Measurements from ENCODE around the gene RPS19BP1. TPM values are rescaled to one million over a fixed set of nuclear protein-coding genes. Genes with fewer than 3 reads are reported as not detected.

The RPS19BP1 gene
- polyA plus RNA-seq, 4 donors: 59.8 to 186 (median 181) TPM

DNA sequence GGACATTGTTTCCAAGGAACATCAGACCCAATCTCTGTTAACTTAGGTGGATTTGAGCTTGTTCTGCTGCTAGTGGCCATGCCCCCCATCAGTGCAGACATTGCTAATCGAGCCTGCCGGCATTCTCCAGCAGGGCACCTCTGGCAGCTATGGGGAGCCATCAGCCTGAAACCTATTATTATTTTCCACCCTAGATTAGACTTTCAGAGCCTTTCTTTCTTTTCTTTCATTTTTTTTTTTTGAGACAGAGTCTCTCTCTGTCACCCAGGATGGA is 42.9 kb upstream of the RPS19BP1 start:
- FAIRE-seq (no peak), DNase-seq (no peak)
- Histone ChIP-seq H3K36me3 (ENCODE audit: control insufficient read depth in 3 of 3, insufficient read depth in 2 of 3, low read depth in 1 of 3, low read length in 3 of 3) (no peaks in the 10 kb centered on the region), H3K27me3 (ENCODE audit: control insufficient read depth in 3 of 3, insufficient read depth in 3 of 3, low read length in 3 of 3) (peaks cover 0 to 16% (median 7%) of the 10 kb centered on the region in 3 donors), H3K9me3 (ENCODE audit: control insufficient read depth in 2 of 2, insufficient read depth in 1 of 2, low read depth in 1 of 2, low read length in 1 of 2) (no peaks in the 10 kb centered on the region), H3K4me1 (ENCODE audit: control insufficient read depth in 3 of 3, insufficient read depth in 2 of 3, low read depth in 1 of 3, low read length in 2 of 3) (no peaks in the 10 kb centered on the region), H3K27ac (ENCODE audit: low read depth in 1 of 3, low read length in 2 of 3) (no peak overlapping the region), H3K4me3 (ENCODE audit: low read depth in 1 of 3, low read length in 3 of 3) (no peak overlapping the region)
- WGBS, 3 donors: 88 to 93% (median 90%) methylated on average over 2 of the region's 2 CpGs

DNA sequence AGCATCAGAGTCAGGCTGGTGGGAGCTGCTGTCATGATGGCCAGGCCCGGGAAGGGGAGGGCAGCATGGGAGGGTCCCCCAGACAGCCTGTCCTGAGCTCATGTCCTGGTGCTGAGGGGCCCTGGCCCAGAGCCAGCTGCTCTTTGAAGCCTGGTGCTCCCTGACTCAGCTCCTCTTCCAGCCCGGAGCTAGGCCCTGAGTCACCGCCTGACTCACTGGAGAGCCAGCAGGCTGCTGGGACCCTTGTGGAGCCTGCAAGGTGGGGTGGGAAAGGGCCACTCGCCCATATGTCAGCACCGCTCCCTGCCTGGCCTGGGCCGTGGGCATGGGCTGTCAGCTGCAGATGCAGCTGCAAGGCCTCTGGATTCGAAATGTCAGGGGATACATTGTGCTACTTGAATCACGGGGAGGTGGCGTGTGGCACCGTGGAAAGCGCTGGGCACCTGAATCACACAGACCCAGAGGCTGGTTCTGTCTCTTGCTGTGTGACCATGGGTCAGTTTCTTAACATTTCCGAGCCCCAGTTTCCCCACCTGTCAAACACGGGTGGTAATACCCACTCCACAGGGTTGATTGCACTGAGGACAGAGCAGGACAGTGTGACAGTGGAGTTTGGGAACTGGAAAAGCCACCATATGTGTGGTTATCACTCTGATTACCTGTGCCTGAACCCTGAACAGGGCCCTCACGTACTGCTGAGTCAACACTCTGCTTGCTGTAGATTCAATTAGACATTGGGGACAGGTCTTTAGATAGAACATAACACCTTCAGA is 42.4 kb upstream of the RPS19BP1 start:
- Histone ChIP-seq H3K4me1 (ENCODE audit: control insufficient read depth in 3 of 3, insufficient read depth in 2 of 3, low read depth in 1 of 3, low read length in 2 of 3) (no peaks in the 10 kb centered on the region), H3K9me3 (ENCODE audit: control insufficient read depth in 2 of 2, insufficient read depth in 1 of 2, low read depth in 1 of 2, low read length in 1 of 2) (no peaks in the 10 kb centered on the region), H3K27ac (ENCODE audit: low read depth in 1 of 3, low read length in 2 of 3) (no peak overlapping the region), H3K4me3 (ENCODE audit: low read depth in 1 of 3, low read length in 3 of 3) (no peak overlapping the region), H3K27me3 (ENCODE audit: control insufficient read depth in 3 of 3, insufficient read depth in 3 of 3, low read length in 3 of 3) (peaks cover 0 to 16% (median 7%) of the 10 kb centered on the region in 3 donors), H3K36me3 (ENCODE audit: control insufficient read depth in 3 of 3, insufficient read depth in 2 of 3, low read depth in 1 of 3, low read length in 3 of 3) (no peaks in the 10 kb centered on the region)
- FAIRE-seq: no peak
- no peak for DNase-seq
- 70 to 79% (median 72%) methylated on average over 14 of the region's 14 CpGs for WGBS, 3 donors

DNA sequence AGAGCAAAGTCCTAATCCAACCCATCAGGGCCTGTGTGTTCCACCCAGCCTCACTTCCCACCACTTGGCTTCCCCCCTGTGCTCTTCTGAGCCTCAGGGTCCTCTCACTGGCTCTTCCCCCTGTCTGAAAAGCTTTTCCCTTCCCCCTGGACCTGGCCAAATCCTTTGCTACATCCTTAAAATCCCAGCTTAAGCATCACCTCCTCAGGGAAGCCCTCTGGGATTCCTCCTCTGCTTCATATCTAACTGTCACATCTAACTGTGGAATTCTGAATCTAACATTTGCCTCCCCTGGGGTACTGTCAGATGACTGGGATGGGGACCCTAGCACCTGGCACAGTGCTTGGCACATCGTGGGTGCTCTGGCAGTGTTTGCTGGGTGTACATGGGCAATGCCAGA is 39.0 kb upstream of the RPS19BP1 start:
- no peak overlapping the region for H3K27ac ChIP-seq (ENCODE audit: low read depth in 1 of 3, low read length in 2 of 3)
- no peak overlapping the region for H3K4me3 ChIP-seq (ENCODE audit: low read depth in 1 of 3, low read length in 3 of 3)
- H3K36me3 ChIP-seq (ENCODE audit: control insufficient read depth in 3 of 3, insufficient read depth in 2 of 3, low read depth in 1 of 3, low read length in 3 of 3): no peaks in the 10 kb centered on the region
- 26 to 68% (median 43%) methylated on average over 1 of the region's 1 CpG for WGBS, 3 donors
- DNase-seq (no peak), FAIRE-seq (no peak)
- H3K27me3 ChIP-seq (ENCODE audit: control insufficient read depth in 3 of 3, insufficient read depth in 3 of 3, low read length in 3 of 3): no peaks in the 10 kb centered on the region
- H3K4me1 ChIP-seq (ENCODE audit: control insufficient read depth in 3 of 3, insufficient read depth in 2 of 3, low read depth in 1 of 3, low read length in 2 of 3): no peaks in the 10 kb centered on the region
- H3K9me3 ChIP-seq (ENCODE audit: control insufficient read depth in 2 of 2, insufficient read depth in 1 of 2, low read depth in 1 of 2, low read length in 1 of 2): no peaks in the 10 kb centered on the region

DNA sequence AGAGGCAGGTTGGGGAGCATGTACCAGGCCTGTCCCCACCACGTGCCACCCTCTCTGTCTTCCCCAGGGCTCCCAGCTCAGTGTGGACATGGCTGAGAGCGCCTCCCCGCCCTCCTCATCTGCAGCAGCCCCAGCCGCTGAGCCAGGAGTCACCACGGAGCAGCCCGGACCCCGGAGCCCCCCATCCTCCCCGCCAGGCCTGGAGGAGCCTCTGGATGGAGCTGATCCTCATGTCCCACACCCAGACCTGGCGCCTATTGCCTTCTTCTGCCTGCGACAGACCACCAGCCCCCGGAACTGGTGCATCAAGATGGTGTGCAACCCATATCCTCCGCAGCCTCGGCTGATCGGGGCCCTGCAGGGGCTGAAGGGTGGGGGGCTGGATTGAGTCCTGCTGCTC is 38.1 kb upstream of the RPS19BP1 start, which contains the start of gene CACNA1I:
Gene CACNA1I, plus strand, starts transcription at position 89 of the 400 bp plus-strand sequence. Its CDS starts 0 bp downstream, at position 89.
- no peak for FAIRE-seq

DNA sequence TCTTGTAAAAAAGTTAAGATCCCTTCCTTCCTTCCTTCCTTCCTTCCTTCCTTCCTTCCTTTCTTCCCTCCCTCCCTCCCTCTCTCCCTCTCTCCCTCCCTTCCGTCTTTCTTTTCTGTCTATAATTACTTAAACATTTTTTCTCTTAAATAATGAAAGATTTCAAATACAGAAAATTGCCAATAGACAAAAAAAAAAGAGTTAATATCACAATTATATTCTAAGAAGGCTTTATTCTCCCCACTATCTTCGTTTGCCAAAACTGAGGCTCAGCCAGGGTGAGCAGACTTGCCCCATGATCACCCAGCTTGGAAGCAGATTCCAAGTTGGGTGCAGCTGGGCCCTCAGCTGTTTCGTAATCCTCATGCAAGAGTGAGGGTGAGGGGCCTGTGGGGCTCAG is 37.7 kb upstream of the RPS19BP1 start:
- no peaks in the 10 kb centered on the region for H3K36me3 ChIP-seq (ENCODE audit: control insufficient read depth in 3 of 3, insufficient read depth in 2 of 3, low read depth in 1 of 3, low read length in 3 of 3)
- 70 to 78% (median 74%) methylated on average over 3 of the region's 3 CpGs for WGBS, 3 donors
- H3K27ac ChIP-seq (ENCODE audit: low read depth in 1 of 3, low read length in 2 of 3): no peak overlapping the region
- no peaks in the 10 kb centered on the region for H3K27me3 ChIP-seq (ENCODE audit: control insufficient read depth in 3 of 3, insufficient read depth in 3 of 3, low read length in 3 of 3)
- FAIRE-seq (no peak), DNase-seq (no peak)
- no peak overlapping the region for H3K4me3 ChIP-seq (ENCODE audit: low read depth in 1 of 3, low read length in 3 of 3)
- no peaks in the 10 kb centered on the region for H3K4me1 ChIP-seq (ENCODE audit: control insufficient read depth in 3 of 3, insufficient read depth in 2 of 3, low read depth in 1 of 3, low read length in 2 of 3)
- peaks cover 0 to 2% of the 10 kb centered on the region in 2 donors for H3K9me3 ChIP-seq (ENCODE audit: control insufficient read depth in 2 of 2, insufficient read depth in 1 of 2, low read depth in 1 of 2, low read length in 1 of 2)

More for the DNA sequence above, 38.1 kb upstream of the RPS19BP1 start, which contains the start of gene CACNA1I:
- Histone ChIP-seq H3K4me1 (ENCODE audit: control insufficient read depth in 3 of 3, insufficient read depth in 2 of 3, low read depth in 1 of 3, low read length in 2 of 3) (no peaks in the 10 kb centered on the region), H3K27me3 (ENCODE audit: control insufficient read depth in 3 of 3, insufficient read depth in 3 of 3, low read length in 3 of 3) (no peaks in the 10 kb centered on the region), H3K27ac (ENCODE audit: low read depth in 1 of 3, low read length in 2 of 3) (no peak within 1 kb of the TSS), H3K9me3 (ENCODE audit: control insufficient read depth in 2 of 2, insufficient read depth in 1 of 2, low read depth in 1 of 2, low read length in 1 of 2) (peaks cover 0 to 2% of the 10 kb centered on the region in 2 donors), H3K36me3 (ENCODE audit: control insufficient read depth in 3 of 3, insufficient read depth in 2 of 3, low read depth in 1 of 3, low read length in 3 of 3) (no peaks in the 10 kb centered on the region), H3K4me3 (ENCODE audit: low read depth in 1 of 3, low read length in 3 of 3) (no peak within 1 kb of the TSS)
- WGBS, 3 donors: 77 to 84% (median 80%) methylated on average over 12 to 14 of the region's 14 CpGs
- no peak for DNase-seq

DNA sequence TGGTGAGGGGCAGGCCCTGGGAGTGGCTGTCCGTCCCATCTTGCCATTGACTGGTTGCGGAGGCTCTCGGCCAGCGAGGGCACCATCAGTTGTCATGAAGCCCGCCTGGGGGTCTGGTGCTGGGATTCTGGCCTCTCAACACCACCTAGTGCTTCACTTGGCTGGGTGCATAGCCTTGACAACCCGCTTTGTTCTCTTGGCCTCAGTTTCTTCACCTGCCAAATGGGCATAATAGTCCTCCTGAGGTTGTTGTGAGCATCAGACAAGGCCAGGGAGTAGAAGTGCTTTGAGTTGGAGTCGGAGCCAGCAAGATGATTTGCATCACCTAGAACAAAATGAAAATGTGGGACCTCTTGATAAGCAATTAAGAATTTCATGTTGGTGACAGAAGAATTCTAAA is 36.5 kb upstream of the RPS19BP1 start:
- DNase-seq (no peak), FAIRE-seq (no peak)
- Histone ChIP-seq H3K4me1 (ENCODE audit: control insufficient read depth in 3 of 3, insufficient read depth in 2 of 3, low read depth in 1 of 3, low read length in 2 of 3) (no peaks in the 10 kb centered on the region), H3K27me3 (ENCODE audit: control insufficient read depth in 3 of 3, insufficient read depth in 3 of 3, low read length in 3 of 3) (no peaks in the 10 kb centered on the region), H3K9me3 (ENCODE audit: control insufficient read depth in 2 of 2, insufficient read depth in 1 of 2, low read depth in 1 of 2, low read length in 1 of 2) (peaks cover 0 to 2% of the 10 kb centered on the region in 2 donors), H3K27ac (ENCODE audit: low read depth in 1 of 3, low read length in 2 of 3) (no peak overlapping the region), H3K4me3 (ENCODE audit: low read depth in 1 of 3, low read length in 3 of 3) (no peak overlapping the region), H3K36me3 (ENCODE audit: control insufficient read depth in 3 of 3, insufficient read depth in 2 of 3, low read depth in 1 of 3, low read length in 3 of 3) (no peaks in the 10 kb centered on the region)
- WGBS, 3 donors: 87 to 96% (median 95%) methylated on average over 7 of the region's 7 CpGs

DNA sequence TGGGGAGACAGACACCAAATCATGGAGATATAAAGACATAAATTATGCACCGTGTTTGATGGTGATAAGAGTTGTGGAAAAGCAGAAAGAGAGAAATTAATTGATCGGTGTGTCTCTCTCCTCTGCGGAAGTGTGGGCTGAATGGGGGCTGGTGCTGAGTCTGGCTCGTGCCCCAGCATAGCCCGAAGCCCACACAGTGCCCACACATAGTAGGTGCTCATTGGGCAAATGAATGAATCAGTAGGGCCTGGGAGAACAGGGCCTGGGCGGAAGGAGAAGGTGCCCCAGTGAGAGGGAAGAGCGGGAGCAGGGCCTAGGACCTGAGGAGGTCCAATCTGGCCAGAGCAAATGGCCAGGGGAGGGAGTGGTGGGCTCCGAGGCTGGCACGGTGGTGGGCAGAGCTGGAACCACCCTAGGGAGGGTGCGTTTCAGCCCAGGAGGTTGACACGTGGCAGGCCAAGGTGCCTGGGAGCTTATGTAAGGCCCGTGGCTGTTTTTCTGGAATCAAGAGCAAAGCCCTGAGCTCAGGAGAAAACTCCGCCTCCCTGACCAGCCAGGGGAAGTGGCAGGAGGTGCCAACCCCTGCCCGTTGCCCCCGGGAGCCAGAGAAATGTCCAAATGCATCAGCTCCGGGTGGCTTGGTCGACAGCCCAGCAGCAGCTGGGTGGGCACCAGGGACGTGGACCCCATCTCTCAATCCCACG is 35.9 kb upstream of the RPS19BP1 start:
- Histone ChIP-seq H3K9me3 (ENCODE audit: control insufficient read depth in 2 of 2, insufficient read depth in 1 of 2, low read depth in 1 of 2, low read length in 1 of 2) (peaks cover 0 to 2% of the 10 kb centered on the region in 2 donors), H3K4me1 (ENCODE audit: control insufficient read depth in 3 of 3, insufficient read depth in 2 of 3, low read depth in 1 of 3, low read length in 2 of 3) (no peaks in the 10 kb centered on the region), H3K36me3 (ENCODE audit: control insufficient read depth in 3 of 3, insufficient read depth in 2 of 3, low read depth in 1 of 3, low read length in 3 of 3) (no peaks in the 10 kb centered on the region), H3K27me3 (ENCODE audit: control insufficient read depth in 3 of 3, insufficient read depth in 3 of 3, low read length in 3 of 3) (no peaks in the 10 kb centered on the region), H3K4me3 (ENCODE audit: low read depth in 1 of 3, low read length in 3 of 3) (no peak overlapping the region), H3K27ac (ENCODE audit: low read depth in 1 of 3, low read length in 2 of 3) (no peak overlapping the region)
- WGBS, 3 donors: 75 to 80% (median 76%) methylated on average over 17 to 19 of the region's 19 CpGs
- FAIRE-seq (no peak), DNase-seq (no peak)

DNA sequence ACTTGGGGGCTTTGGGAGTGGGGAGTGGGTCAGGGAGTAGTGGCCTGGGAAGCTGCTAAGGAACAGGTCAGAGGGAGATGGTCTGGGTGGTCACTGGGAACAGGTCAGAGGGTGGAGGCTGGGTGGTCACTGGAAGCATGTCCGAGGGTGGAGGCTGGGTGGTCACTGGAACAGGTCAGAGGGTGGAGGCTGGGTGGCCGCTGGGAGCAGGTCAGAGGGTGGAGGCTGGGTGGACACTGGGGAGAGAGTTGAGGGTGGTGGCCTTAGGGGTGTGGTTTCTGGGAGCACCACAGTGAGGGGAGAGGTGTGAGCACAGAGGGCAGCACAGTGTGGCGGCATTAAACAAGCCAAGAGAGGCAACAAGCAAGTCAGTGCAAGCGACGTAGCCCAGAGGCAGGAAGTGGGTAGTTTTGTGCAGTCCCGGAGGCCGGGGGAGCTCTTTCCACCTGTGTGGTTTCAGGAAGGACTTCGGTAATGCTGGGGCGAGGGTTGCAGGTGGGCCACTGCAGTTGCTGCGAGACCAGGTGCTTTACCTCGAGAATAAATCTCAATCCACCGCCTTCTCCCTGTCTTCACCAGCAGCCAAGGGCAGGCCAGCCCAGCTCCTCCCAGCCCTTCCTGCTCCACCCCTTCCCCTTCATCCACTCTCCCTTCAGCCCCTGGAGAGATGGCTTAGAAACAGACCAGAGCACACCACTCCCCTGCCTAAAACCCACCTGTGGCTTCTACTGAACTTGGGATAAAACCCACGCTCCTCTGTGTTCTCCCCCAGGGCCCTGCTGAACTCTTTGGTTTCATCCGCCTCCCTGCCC is 34.8 kb upstream of the RPS19BP1 start:
- H3K27ac ChIP-seq (ENCODE audit: low read depth in 1 of 3, low read length in 2 of 3): no peak overlapping the region
- H3K9me3 ChIP-seq (ENCODE audit: control insufficient read depth in 2 of 2, insufficient read depth in 1 of 2, low read depth in 1 of 2, low read length in 1 of 2): peaks cover 0 to 2% of the 10 kb centered on the region in 2 donors
- no peaks in the 10 kb centered on the region for H3K4me1 ChIP-seq (ENCODE audit: control insufficient read depth in 3 of 3, insufficient read depth in 2 of 3, low read depth in 1 of 3, low read length in 2 of 3)
- H3K4me3 ChIP-seq (ENCODE audit: low read depth in 1 of 3, low read length in 3 of 3): no peak overlapping the region
- no peaks in the 10 kb centered on the region for H3K36me3 ChIP-seq (ENCODE audit: control insufficient read depth in 3 of 3, insufficient read depth in 2 of 3, low read depth in 1 of 3, low read length in 3 of 3)
- FAIRE-seq (no peak), DNase-seq (peak in 1 of 2 donors; percentile 12)
- H3K27me3 ChIP-seq (ENCODE audit: control insufficient read depth in 3 of 3, insufficient read depth in 3 of 3, low read length in 3 of 3): peaks cover 0 to 5% (median 0%) of the 10 kb centered on the region in 3 donors
- 45 to 58% (median 57%) methylated on average over 11 to 14 of the region's 14 CpGs for WGBS, 3 donors

All from small intestine (tissue), 7 donors.